Fibroblast of villous mesenchyme (primary cell): Measurements from ENCODE around the gene CASP9. TPM values are rescaled to one million over a fixed set of nuclear protein-coding genes. Genes with fewer than 3 reads are reported as not detected.

ENCODE experiments used
- DNase-seq: peaks from one replicate; pipeline ENCODE4 v3.0.0-alpha.2; 2010; ENCODE audit warnings: low read depth
- H3K4me3 ChIP-seq: 2 replicates; pipeline ENCODE4 v1.5.1; 2011; ENCODE audit warnings: low read depth, mild to moderate bottlenecking, low read length
- small RNA-seq: library from RNA; depleted of rRNA; stranded (forward); fragments of <200 nt; gene quantifications from one replicate; pipeline ENCODE3, GENCODE V24; 2012
- total RNA-seq: library from RNA; depleted of rRNA; stranded (reverse); fragments of >200 nt; gene quantifications from 2 replicates; pipeline ENCODE4 v1.2.3, GENCODE V29; 2012
- TF ChIP-seq, protein P1 (sequence below): IDR thresholded peaks from 2 replicates; pipeline ENCODE4 v1.5.1; 2012; ENCODE audit warnings: low read depth, mild to moderate bottlenecking, low read length; ENCODE audit not compliant: insufficient read depth

CASP9 gene
- total RNA-seq, 1 donor, result 7.3 TPM

DNA sequence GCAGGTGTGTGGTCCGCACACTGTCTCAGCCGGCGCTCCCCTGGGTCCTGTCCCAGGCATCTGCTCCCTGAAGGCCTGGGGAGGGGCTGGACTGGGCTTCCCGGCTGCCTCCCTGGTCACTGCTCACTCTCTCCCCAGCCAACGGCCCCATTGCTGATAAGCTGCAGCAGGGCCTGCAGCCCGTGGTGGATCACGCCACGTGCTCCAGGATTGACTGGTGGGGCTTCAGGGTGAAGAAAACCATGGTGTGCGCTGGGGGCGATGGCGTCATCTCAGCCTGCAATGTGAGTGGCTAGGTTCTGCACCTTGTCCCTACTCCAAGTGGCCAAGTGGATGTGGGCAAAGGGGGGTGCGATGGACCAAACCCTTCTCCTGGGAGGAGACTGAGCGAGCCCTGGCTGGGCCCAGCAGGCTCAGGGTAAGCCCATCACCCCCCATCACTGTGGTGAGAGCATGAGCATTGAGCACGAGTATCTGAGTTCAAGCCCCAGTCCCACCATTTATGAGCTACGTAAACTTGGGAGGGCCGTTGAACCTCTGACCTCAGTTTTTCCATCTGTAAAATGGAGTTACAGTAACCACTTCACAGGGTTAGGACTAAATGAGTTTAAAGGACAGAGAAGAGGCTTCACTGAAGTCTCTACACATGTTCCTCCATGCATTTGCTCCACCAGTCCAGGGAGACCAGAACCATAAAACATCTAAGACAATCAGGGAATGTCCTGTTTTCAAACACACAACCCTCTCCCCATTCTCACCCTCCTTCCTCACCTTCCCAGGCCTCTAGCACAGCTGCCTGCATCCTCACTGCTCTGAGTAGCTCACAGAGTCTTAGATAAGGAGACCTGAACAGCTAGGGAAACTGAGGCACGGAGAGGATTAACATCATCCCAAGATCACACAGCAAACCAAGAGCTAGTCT lies 79.3 kb downstream of the CASP9 start:
- DNase-seq, result no peak
- no peak overlapping the region for H3K4me3 ChIP-seq
- TF ChIP-seq, protein P1, sequence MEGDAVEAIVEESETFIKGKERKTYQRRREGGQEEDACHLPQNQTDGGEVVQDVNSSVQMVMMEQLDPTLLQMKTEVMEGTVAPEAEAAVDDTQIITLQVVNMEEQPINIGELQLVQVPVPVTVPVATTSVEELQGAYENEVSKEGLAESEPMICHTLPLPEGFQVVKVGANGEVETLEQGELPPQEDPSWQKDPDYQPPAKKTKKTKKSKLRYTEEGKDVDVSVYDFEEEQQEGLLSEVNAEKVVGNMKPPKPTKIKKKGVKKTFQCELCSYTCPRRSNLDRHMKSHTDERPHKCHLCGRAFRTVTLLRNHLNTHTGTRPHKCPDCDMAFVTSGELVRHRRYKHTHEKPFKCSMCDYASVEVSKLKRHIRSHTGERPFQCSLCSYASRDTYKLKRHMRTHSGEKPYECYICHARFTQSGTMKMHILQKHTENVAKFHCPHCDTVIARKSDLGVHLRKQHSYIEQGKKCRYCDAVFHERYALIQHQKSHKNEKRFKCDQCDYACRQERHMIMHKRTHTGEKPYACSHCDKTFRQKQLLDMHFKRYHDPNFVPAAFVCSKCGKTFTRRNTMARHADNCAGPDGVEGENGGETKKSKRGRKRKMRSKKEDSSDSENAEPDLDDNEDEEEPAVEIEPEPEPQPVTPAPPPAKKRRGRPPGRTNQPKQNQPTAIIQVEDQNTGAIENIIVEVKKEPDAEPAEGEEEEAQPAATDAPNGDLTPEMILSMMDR, result no peak

DNA sequence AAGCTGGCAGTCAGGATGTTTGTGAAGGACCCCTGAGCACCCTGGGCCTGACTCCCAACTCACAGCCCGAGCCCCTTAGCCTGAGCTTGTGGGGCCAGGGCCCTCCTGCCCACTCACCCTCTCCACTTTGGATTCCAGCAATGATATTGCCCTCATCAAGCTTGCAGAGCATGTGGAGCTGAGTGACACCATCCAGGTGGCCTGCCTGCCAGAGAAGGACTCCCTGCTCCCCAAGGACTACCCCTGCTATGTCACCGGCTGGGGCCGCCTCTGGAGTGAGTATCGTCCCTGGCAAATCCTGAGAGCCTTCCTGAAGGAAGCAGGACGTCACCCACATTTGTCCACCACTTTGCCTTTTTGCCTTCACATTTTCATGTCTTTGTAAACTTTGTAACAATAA lies 80.7 kb downstream of the CASP9 start:
- no peak for DNase-seq
- no peak overlapping the region for H3K4me3 ChIP-seq
- TF ChIP-seq, protein P1, result no peak

DNA sequence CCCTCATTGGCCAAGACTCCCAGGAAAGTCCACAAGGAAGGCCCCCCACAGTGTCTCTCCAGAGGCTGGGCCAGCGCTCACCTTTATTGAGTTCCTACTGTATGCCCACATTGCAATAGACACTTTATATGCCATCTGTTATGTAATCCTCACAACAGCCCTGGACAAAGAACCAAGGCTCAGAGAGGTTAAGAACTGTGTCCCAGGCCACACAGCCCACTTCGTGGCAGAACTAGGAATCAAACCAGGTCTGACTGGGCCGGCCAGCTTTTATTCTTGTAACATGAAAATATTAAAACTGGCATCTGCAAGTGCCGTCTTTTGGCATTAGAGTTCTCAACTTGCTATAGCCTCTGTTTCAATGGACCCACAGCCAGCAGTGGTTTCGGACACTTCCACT lies 81.3 kb downstream of the CASP9 start:
- TF ChIP-seq, protein P1, result no peak

DNA sequence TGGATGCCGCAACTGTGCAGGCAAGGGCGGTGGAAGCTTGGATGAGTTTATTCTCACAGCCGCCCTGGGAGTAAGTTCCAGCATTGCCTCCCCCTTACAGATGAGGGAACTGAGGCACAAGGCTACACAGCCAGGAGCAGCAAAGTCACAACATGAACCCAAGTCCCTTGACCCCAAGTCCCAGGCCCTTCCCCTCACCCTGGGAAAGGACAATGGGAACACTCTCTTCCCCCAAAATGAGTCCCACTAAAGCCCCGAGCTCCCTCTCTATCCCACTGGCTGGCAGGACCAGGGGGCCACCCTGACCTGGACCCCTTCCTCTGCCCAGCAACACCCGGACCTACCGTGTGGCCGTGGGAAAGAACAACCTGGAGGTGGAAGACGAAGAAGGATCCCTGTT lies 81.9 kb downstream of the CASP9 start:
- TF ChIP-seq, protein P1, result no peak
- no peak overlapping the region for H3K4me3 ChIP-seq
- no peak for DNase-seq

More for the DNA sequence above, 81.3 kb downstream of the CASP9 start:
- DNase-seq, result no peak
- H3K4me3 ChIP-seq, result no peak overlapping the region

Small RNA genes lying within 50 kb of the gene (small RNA-seq; reads per million reads assigned to genes)
- 0.47 reads per million for gene SCARNA21B

Other genes with a start within 250 kb of the CASP9 start
- gene EFHD2, start 114.3 kb downstream of the CASP9 start, total RNA-seq, result 36.3 and 42.2 TPM in 2 replicates
- gene CTRC, start 85.8 kb downstream of the CASP9 start, total RNA-seq, result not detected in 2 replicates
- gene CELA2A, start 67.5 kb downstream of the CASP9 start, total RNA-seq, result not detected in 2 replicates
- under 0.01 TPM in 1 of 2 replicates, not detected in the other for gene CELA2B, start 48.1 kb downstream of the CASP9 start, total RNA-seq
- gene DNAJC16, start 2.6 kb upstream of the CASP9 start, total RNA-seq, result 14.2 and 27.2 TPM in 2 replicates
- gene AGMAT, start 60.8 kb upstream of the CASP9 start, total RNA-seq, result 2.3 and 2.6 TPM in 2 replicates
- 15.5 and 21.3 TPM in 2 replicates for gene DDI2, start 93.2 kb upstream of the CASP9 start, total RNA-seq
- gene PLEKHM2, start 160.1 kb upstream of the CASP9 start, total RNA-seq, result 54.0 and 61.8 TPM in 2 replicates
- under 0.01 and 0.43 TPM in 2 replicates for gene SLC25A34, start 212.0 kb upstream of the CASP9 start, total RNA-seq
- not detected in 2 replicates for gene TMEM82, start 218.3 kb upstream of the CASP9 start, total RNA-seq
- gene FBLIM1, start 234.6 kb upstream of the CASP9 start, total RNA-seq, result 188 and 255 TPM in 2 replicates